ENCODE results near the gene SIGLEC6.
"Not testable (repeated sequence)": the region's sequence is repeated elsewhere in the genome, so short reads cannot be mapped to it uniquely, and the experiment has no call there.

The SIGLEC6 gene

DNA sequence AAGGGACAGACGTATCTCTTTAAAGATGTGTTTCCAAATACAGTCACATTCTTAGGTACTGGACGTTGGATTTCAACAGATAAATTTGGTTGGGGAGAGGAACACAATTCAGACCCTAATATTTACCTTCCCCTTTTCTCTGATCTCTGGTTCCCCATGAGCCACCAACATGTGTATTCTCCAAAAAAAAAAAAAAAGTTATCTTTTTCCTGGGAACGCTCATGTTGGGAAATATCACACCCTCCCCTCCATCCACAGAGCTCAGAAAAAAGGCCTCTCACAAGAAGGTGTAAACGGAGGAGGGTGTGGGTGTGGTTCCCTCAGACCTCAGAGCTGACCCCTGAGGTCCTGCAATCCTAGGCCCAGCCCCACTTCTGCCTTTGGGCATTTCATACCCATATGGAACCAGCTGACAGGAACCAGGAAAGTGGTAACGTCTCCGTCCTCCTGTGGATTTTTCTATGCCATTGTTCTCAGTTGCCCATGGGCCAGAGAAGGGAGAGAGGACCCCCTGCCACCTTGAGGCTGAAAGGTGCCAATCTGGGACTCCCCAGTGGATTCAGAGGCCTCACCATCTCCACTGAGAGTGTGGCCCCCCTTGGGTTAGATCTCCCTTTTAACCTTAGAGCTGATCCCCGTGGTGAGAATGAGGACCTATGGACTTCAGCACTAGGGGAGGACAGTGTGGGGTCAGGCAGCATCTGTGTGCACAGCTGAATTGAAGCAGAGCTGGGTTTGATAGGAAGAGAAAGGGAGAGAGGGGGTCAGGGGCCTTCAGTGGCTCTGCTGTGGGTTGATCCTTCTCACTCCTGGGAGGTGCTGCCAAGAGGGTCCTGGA is 21.4 kb downstream of the SIGLEC6 start:
- DNase-seq (ENCODE audit: low read depth in 2 of 2, low spot score in 1 of 2) = no peak

DNA sequence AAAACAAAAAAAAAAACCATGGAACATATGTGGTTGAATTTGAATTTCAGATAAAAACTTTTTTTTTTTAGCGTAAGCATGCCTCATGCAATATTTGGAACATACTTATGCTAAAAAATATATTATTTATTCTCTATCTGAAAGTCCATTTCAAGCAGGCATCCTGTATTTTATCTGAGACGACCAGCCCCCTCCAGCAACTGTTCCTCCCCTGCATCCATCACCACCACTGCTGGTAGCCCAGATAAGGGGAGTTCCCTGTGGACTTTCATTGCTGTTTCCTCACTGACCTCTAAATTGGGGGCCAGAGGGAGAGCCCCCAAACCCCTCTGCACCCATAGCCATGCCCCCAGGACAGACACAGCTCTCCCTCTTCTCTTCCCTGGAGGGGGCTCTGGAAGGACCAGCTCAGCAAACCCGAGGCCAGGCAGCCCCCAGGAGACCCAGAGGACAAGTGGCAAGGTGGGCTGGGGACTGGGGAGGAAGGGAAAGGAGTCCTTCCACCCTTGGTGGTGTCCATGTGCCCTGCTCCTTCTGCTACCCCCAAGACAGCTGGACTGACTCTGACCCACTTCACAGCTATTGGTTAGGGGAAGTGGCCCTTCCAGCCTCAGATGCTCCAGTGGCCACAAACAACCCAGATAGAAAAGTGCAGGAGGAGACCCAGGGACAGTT is 23.3 kb downstream of the SIGLEC6 start:
- no peak for DNase-seq (ENCODE audit: low read depth in 2 of 2, low spot score in 1 of 2)

DNA sequence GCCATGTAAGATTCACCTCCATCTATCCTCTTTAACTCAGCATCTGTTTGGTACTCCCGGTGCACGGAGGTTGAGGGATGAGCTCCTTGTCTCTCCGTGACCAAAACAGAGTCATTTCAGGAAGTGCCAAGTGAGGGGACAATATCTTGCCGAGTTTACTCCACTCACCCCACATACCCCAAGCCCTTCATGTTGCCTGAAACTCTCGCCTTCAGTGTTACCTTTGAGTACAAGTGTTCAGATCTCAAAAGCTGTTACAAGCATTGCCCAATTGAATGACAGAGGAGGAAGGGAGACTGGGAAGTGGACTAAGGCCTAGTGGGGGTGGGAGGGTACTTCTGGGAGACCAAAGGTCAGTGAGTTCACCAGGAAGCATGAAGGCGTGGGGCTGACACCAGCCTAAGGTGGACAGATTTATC is 23.8 kb downstream of the SIGLEC6 start:
- DNase-seq (ENCODE audit: low read depth in 2 of 2, low spot score in 1 of 2) = no peak

DNA sequence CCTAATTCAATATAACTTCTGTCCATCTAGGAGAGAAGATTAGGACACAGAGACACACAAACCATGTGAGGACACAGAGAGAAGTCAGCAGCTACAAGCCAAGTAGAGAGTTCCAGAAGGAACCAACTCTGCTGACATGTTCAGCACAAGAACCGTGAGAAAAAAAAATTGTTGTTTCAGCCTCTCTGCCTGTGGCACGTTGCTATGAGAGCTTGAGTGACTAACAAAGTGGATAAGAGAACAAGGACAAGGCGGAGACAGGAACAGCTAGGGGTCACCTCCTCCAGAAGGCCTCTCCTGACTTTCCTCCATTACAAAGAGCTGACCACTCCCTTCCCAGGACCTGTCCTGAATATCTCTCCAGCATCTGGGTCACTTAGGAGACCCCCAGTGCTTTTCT is 24.3 kb downstream of the SIGLEC6 start:
- no peak for DNase-seq (ENCODE audit: low read depth in 2 of 2, low spot score in 1 of 2)

DNA sequence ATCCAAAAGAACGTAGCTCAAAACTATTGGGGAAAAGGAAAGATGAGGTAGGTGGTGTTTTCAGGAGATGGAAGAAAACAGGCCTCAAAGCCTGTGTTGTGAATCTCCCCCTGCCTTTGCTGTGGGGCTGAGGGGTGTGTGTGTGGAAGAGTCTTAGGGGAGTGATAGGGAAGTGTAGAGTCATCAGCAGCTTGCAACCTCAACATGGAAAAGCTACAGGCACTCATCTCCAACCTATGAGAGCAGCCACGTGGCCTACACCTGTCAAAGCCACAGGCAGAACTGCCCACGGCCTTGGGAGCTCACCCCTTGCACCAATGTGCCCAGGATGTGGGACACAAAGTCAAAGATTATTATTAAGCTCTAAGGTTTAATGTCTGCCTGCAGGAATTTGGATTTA is 25.6 kb downstream of the SIGLEC6 start:
- DNase-seq (ENCODE audit: low read depth in 2 of 2, low spot score in 1 of 2) = no peak

DNA sequence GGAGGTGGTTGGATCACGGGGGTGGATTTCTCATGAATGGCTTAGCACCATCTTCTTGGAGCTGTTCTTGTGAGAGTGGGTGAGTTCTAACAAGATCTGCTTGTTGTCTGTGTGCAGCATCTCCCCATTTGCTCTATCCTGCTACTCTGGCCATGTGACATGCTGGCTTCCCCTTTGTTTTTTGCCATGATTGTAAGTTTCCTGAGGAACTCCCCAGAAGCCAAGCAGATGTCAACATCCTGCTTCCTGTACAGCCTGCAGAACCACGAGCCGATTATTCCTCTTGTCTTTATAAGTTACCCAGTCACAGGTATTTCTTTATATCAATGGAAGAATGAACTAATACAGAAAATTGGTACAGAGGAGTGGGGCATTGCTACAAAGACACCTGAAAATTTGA is 27.6 kb downstream of the SIGLEC6 start:
- DNase-seq (ENCODE audit: low read depth in 2 of 2, low spot score in 1 of 2) = no peak

DNA sequence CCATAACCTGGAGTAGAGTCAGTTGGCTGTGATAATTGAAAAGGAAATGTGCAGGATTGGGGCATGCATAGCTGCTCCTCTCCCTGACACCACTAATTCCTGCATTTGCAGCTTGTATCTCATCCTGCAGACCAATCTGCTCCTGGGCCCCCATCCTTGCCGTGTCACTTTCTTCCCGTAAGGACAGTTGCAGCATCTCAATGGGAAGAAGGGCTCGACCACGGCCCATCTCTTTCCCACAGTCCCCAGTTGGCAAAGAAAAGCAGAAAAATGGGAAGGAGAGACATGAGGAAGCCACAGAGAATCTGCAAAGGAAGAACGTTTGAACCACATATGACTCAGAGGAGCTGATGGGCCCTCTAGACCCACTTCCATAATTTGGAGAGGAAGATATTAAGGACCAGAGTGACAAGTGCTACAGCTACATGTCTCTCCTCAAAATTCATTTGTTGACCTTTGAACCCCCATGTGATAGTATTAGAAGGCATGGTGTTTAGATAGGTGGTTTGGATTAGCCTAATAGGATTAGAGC is 28.1 kb downstream of the SIGLEC6 start:
- no peak for DNase-seq (ENCODE audit: low read depth in 2 of 2, low spot score in 1 of 2)

DNA sequence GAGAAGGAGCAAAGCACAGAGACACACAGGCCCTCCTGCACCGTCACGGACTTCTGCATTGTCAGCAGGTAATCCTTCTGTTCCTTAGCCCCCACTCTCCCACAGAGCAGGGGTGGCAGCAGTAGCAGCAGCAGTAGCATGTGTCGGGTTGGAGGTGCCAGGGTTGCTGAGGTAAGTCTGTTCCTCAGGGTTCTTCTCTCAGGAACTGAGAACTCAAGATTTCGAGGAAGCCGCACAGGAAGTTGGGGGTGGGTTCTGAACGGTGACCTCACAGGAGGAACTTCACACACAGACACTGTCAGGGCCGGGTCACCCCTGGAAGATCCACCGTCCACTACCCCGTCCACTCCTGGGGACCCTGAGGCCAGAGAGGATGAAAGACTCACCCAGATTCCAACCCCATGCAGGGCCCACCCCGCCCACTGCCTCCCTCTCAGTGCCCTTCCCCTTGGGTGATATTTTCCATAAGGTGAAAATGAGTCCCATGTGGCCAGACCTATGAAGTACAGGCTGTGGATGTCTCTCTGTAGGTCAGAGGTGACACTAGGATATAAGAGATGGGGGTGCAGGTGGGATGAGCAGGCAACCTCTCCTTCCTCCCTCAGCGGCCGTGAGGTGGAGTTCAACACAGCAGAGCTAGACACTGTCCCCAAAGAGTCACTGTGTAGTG is 29.7 kb downstream of the SIGLEC6 start, which contains the start of gene SIGLEC12:
Gene SIGLEC12, minus strand, starts transcription at position 207 of the 670 bp plus-strand sequence. Its CDS starts 67 bp downstream, at position 140.
- no peak for DNase-seq (ENCODE audit: low read depth in 2 of 2, low spot score in 1 of 2)

DNA sequence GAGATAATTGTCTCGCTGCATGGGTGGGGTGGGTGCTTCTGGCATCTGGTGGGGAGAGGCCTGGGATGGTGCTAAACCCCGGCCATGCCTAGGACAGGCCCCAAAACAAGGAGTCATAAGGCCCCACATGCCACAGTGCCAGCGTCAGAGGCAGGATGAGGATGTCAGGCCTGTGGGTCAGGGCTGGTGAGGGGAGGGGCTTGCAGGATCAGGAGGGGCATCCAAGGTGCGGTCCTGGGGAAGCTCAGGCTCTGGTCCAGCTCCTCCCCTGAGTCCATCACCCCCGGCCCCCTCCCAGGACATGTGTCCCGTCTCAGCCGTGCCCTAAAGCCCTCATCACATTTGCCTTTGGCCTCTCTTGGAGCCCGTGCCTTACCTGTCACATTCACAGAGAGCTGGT is 30.5 kb downstream of the SIGLEC6 start:
- DNase-seq (ENCODE audit: low read depth in 2 of 2, low spot score in 1 of 2) = not testable (repeated sequence)

DNA sequence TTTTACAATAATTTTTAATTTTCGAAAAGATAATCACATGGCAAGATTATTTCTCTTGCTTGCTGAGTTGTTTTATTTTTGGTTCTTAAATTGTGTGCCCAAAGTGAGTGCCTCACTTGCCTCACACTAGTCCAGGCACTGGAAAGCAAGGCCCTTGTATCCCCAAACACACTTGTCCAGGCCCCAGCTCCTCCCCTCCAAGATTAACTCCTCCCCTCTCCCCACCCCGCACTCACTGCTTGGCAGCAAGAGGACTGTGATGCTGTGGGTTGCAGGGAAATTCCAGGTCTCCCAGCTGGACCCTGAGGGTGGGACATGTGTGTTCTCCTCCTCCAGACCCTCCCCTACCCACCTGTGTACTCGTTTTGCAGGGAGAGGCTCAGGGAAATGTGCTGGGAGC is 33.8 kb downstream of the SIGLEC6 start:
- no peak for DNase-seq (ENCODE audit: low read depth in 2 of 2, low spot score in 1 of 2)

DNA sequence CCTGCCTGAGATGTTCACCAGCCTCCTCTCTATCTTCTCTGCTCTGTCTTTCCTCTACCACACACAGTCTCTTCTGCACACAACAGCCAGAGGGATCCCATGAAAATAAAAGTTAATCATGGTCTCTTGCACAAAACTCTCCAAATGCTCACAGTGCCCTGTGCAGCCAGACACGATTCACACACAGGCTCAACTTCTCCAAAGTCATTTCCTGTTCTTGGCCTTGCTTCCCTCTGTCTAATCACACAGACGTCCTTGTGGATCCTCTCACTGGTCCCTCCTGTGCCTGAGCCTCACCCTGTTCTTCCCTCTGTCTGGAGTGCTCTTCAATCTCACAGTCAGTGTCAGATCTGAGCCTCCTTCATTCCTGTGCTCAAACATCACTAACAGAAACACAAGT is 37.7 kb downstream of the SIGLEC6 start:
- no peak for DNase-seq (ENCODE audit: low read depth in 2 of 2, low spot score in 1 of 2)

DNA sequence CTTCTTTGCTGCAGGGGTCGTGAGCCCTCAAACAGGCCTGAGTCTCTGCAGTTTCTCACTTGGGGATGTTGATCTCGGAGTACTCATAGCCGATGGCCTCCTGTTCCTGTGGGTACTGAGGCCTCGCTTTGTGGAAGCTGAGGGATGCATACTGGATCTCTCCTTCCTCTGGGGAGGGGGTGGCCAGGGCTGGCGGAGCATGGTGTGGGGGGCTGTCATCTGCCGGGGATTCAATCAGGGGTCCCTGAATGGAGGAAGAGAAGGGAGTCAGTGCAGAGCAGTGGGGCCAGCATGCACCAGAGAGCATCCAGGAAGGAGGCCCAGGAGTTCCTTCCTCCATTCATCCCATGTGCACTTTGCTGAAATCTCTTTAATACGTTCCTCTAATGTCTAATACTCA is 39.9 kb downstream of the SIGLEC6 start:
- no peak for DNase-seq (ENCODE audit: low read depth in 2 of 2, low spot score in 1 of 2)

DNA sequence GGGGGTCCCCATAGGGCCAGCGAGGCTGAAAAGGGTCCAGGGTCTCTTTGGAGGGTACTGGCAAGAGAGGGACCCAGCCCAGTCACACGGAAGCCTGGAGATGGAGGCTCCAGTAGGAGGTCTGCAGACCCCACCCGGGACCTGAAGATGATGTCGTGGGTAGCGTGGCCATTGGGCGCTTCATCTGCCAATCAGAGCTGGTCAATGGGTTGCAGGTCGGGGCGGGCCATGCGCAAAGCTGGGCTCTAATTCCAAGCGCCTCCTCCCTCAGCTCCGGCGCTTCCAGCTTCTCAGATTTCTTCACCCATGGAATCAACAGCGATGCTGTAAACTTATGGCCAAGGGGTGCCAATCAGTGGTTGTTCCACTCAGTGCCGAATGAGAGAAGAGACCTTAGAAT is 40.8 kb downstream of the SIGLEC6 start:
- DNase-seq (ENCODE audit: low read depth in 2 of 2, low spot score in 1 of 2) = no peak

DNA sequence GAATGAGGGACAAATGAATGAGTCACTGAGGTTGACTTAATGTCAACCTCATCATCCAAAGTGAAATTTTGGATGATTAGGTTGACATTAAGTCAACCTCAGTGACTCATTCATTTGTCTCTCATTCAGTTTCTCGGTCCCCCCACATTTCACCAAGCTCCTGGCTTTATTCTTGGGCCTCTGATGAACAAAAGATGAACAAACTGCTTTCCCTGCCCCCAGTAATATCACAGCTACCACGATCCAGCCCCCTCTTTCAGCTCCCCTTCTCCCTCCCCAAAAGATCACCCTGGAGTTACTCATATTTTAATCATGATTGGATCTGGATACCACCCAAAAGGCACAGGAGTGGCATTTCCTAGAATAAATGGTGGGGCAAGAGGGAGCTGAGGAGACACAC is 42.4 kb downstream of the SIGLEC6 start:
- no peak for DNase-seq (ENCODE audit: low read depth in 2 of 2, low spot score in 1 of 2)

DNA sequence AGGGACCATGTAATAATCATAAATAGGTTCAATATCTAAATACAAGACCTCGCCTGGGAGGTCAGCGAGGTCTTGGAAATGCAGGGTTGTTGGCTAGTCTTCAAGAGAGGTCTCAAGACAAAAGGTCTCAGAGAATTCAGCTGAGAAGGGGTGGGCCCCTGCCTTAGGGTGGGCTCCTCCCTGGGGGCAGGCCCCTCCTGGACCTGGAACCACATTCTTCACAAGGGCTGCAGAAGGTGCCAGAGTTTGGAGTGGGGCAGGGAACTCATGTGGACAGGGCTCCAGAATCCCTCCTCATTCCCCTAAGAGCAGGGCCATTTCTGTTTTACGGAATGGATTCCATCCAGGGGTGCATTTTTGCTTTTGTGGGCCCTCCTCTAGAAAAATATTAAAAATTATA is 43.0 kb downstream of the SIGLEC6 start:
- DNase-seq (ENCODE audit: low read depth in 2 of 2, low spot score in 1 of 2) = no peak

DNA sequence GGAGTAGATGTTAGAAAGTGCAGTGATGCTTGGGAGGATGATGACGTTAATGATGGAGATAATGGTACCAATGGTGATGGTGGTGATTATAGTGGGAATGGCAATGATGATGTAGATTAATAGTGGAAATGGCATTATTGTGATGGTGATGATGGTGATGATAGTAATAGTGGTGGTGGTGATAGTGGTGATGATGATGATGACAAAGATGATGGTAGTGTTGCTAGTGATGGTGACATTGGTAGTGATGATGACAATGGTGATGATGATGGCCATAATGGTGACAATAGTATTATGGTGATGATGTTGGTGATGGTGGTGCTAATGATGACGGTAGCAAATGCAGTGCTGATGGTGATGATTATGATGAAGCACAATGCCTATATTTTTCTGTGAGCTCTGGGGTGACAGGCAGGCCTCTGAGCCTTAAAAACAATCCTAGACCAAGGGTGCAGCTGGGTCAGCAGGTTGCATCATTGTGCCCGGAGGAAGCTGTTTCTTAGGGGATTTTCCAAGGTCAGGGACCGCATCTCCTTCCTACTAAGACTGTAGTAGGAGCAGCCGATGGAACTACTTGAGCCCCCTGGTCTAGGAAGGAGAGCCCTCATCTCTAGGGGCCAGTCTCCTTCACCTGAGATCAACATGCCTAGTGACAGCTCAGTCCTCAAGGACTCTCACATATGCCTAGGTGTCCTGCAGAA is 45.4 kb downstream of the SIGLEC6 start:
- DNase-seq (ENCODE audit: low read depth in 2 of 2, low spot score in 1 of 2) = no peak

DNA sequence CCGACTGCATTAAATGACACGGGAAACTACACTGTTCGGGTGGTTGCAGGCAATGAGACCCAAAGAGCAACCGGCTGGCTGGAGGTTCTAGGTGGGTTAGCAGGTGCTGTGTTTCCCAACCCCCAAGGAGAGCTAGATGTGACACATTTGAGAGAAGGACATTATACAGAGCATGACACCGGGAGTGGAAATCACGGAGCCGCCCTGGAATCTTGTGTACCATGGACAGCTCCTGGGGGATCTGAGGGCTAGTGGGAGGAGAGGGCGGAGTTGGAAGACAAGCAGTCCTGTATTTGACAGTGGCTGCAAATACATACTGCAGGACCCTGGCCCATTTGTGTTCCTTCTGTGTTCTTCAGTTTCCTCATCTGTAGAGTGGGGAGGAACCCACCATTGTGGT is 50.9 kb downstream of the SIGLEC6 start:
- no peak for DNase-seq (ENCODE audit: low read depth in 2 of 2, low spot score in 1 of 2)

DNA sequence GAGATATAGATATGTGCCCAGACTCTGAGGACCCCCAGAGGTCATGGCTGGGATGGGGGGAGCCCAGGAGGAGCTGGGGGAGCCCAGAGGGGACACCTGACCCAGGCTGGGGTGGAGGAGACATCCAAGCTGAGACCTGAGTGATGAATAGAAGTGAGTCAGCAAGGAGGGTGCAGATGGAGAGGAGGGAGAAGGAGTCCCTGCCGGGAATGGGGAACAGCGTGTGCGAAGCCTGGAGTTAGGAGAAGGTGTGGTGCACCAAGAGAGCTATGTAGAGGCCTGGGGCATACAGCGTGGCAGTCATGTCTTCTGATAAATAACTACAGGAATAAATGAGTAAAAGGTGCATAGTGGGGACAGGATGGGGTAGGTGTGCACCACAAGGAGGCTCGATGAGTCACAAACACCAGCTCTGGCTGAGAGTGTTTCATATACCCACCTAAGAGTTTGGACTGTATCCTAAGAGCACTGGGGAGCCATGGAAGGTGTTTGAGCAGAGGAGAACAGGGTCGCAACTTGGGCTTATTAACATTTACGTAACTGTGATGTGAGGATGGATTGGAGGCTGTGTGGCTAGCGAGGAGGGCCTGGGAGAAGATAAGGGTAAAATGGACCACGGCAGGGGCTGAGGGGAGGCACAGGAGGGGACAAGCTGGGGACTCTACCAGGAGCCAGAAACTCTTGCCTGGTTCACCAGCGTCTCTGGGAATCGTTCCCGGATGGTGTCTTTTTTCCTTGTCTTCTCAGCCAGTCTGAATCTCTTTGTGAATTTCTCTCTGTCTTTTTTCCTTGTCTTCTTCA is 51.7 kb downstream of the SIGLEC6 start:
- no peak for DNase-seq (ENCODE audit: low read depth in 2 of 2, low spot score in 1 of 2)

DNA sequence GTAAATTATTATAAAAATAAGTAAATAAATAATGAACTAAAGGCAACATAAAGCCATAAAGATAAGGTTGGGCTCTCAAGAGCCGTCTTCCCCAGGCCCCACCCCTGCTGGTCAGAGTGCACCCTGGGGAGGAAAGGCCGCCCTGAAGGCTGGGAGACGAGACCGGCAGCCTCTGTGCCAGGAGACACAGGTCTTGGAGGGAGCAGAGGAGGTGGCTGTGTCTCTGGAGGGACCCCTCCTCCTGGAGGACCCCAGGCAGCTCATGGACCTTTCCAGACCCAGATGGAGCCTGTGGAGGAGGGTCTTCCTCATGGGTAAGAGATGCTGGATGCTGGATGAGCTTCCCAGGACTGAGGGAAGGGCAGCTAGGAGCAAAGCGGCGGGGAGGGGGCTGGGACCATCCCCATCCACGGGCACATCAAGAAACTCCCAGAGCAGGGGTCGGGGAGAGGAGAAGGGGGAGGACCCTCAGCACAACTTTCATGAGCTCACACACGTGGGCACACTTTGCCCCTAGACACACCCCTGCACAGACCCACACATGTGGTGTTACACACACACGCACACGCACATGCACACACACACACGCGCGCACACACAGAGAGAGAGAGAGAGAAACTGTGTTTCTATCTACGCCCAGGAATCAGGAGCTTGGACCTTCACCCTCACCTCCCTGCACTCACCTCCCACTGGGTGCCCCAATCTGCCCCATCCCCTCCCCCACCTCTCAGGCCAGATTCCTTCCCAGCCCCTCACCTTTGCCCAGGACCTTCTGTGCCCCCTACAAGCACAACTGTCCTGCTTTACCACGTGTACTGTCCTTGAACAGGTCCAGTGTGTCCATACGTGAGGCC is 52.9 kb downstream of the SIGLEC6 start, which contains the start of gene CEACAM18:
Gene CEACAM18, plus strand, starts transcription at position 159 of the 854 bp plus-strand sequence.
- no peak for DNase-seq (ENCODE audit: low read depth in 2 of 2, low spot score in 1 of 2)
